Karpas-422 (cell line): ENCODE data around the gene ASB15. TPM values are rescaled to one million over a fixed set of nuclear protein-coding genes. Genes with fewer than 3 reads are reported as not detected.

Source experiments
- DNase-seq: peaks from one replicate; pipeline ENCODE4 v3.0.0-alpha.2; 2015
- H2AFZ ChIP-seq: fragments of 200-600 bp; sonication (generic); 2 replicates; pipeline ENCODE4 v1.6.1; 2014; ENCODE audit warnings: antibody characterized with exemption, low read length, mixed read lengths
- H3K27ac ChIP-seq: fragments of 200-600 bp; sonication (generic); 2 replicates; pipeline ENCODE4 v1.5.1; 2014; ENCODE audit warnings: mild to moderate bottlenecking, low read length, moderate library complexity
- H3K27me3 ChIP-seq: fragments of 200-600 bp; sonication (generic); 2 replicates; pipeline ENCODE4 v1.6.1; 2014; ENCODE audit warnings: low read length, mixed read lengths
- H3K36me3 ChIP-seq: fragments of 200-600 bp; sonication (generic); 2 replicates; pipeline ENCODE4 v1.6.1; 2014; ENCODE audit warnings: low read length, mixed read lengths; ENCODE audit not compliant: insufficient read depth
- H3K4me1 ChIP-seq: fragments of 200-600 bp; sonication (generic); 2 replicates; pipeline ENCODE4 v1.6.1; 2014; ENCODE audit warnings: mild to moderate bottlenecking, low read length, mixed read lengths
- H3K4me2 ChIP-seq: fragments of 200-600 bp; sonication (generic); 2 replicates; pipeline ENCODE4 v1.6.1; 2014; ENCODE audit warnings: low read length, low read depth, mild to moderate bottlenecking; ENCODE audit not compliant: poor library complexity, severe bottlenecking
- H3K4me3 ChIP-seq: fragments of 200-600 bp; sonication (generic); 2 replicates; pipeline ENCODE4 v1.5.1; 2014; ENCODE audit warnings: mild to moderate bottlenecking, antibody characterized with exemption, low read length, mixed read lengths
- H3K79me2 ChIP-seq: fragments of 200-600 bp; sonication (generic); 2 replicates; pipeline ENCODE4 v1.6.1; 2014; ENCODE audit warnings: mild to moderate bottlenecking, low read length, mixed read lengths
- H3K9ac ChIP-seq: fragments of 200-600 bp; sonication (generic); 2 replicates; pipeline ENCODE4 v1.6.0; 2014; ENCODE audit warnings: low read length
- H3K9me2 ChIP-seq: fragments of 200-600 bp; sonication (generic), shearing (Covaris generic); replicated peaks from 2 replicates; pipeline ENCODE4 v1.6.0; 2014; ENCODE audit warnings: mild to moderate bottlenecking, low read length, moderate library complexity; ENCODE audit not compliant: insufficient read depth
- H3K9me3 ChIP-seq: fragments of 300-700, 200-600 bp; sonication (generic); 2 replicates; pipeline ENCODE4 v1.6.1; 2014; ENCODE audit warnings: low read length, mixed read lengths
- H4K20me1 ChIP-seq: fragments of 200-600 bp; sonication (generic); 2 replicates; pipeline ENCODE4 v1.6.1; 2014; ENCODE audit warnings: mild to moderate bottlenecking, antibody characterized with exemption, low read length, low read depth; ENCODE audit not compliant: insufficient read depth
- total RNA-seq: library from RNA; depleted of rRNA; stranded (reverse); fragments of >200 nt; shearing (Covaris generic); gene quantifications from 2 replicates; pipeline ENCODE4 v1.2.3, GENCODE V29; 2014; ENCODE audit warnings: low replicate concordance

Gene ASB15
- total RNA-seq, 1 experiment from 2014 or later, result 0.04 TPM

GRCh38 chr7:123621707-123622106, 20.1 kb downstream of the ASB15 start:
- no peaks in the 10 kb centered on the region for H3K27me3 ChIP-seq
- no peaks in the 10 kb centered on the region for H3K9me2 ChIP-seq
- no peak overlapping the region for H2AFZ ChIP-seq
- H3K27ac ChIP-seq, result no peak overlapping the region
- no peak for DNase-seq
- H3K4me2 ChIP-seq, result no peak overlapping the region
- no peaks in the 10 kb centered on the region for H3K9me3 ChIP-seq
- no peaks in the 10 kb centered on the region for H4K20me1 ChIP-seq
- H3K4me3 ChIP-seq, result no peak overlapping the region
- H3K79me2 ChIP-seq, result no peaks in the 10 kb centered on the region
- no peaks in the 10 kb centered on the region for H3K36me3 ChIP-seq
- no peaks in the 10 kb centered on the region for H3K4me1 ChIP-seq
- H3K9ac ChIP-seq, result no peak overlapping the region

DNA sequence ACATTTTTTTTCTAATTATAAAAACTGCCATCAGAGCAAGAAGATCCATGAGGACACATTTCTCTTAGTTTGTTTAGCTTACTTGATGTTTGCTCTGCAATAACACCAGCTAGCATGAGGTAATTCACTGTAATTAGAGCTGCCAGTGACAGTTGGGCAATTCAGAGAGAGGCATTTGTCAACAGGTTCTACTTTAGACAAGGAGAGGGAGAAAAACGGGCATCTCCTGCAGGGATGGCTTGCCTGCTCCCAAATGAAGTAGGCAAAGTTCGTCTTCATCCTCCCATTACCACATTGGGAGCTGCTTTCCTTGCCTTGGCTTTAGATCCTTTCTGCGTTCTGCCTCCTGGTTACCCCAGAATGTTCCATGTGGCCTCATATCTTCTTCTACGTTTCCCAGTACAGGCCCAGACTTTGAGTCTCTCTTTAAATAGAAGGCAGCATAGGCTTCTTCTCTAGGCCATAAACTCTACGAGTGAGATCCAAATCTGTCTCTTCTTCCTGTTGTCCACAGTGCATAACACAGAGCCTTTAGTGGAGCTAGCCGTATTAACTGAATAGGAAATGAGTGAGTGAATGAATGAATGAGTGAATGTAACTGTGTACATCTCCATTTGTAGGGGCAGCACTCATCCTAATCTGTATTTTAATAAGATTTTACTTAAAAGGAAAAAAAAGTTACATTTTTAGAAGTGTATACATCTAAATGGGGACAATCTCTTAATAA, 21.2 kb downstream of the ASB15 start:
- Histone ChIP-seq H2AFZ (no peak overlapping the region), H3K4me3 (no peak overlapping the region), H3K9me3 (no peaks in the 10 kb centered on the region), H4K20me1 (no peaks in the 10 kb centered on the region), H3K4me2 (no peak overlapping the region), H3K4me1 (no peaks in the 10 kb centered on the region), H3K9ac (no peak overlapping the region), H3K27ac (no peak overlapping the region), H3K79me2 (no peaks in the 10 kb centered on the region), H3K9me2 (no peaks in the 10 kb centered on the region), H3K36me3 (no peaks in the 10 kb centered on the region), H3K27me3 (no peaks in the 10 kb centered on the region)
- no peak for DNase-seq

GRCh38 chr7:123624527-123625183, 23.0 kb downstream of the ASB15 start:
- H2AFZ ChIP-seq, result peak overlapping the region; percentile 39; the same call in 1 of the 2 replicates
- H3K4me2 ChIP-seq, result no peak overlapping the region

GRCh38 chr7:123625254-123625653, 23.6 kb downstream of the ASB15 start:
- Histone ChIP-seq H4K20me1 (no peaks in the 10 kb centered on the region), H3K27me3 (no peaks in the 10 kb centered on the region), H3K79me2 (no peaks in the 10 kb centered on the region), H3K4me3 (no peak overlapping the region), H3K27ac (no peak overlapping the region), H3K4me2 (no peak overlapping the region), H3K9ac (no peak overlapping the region), H3K4me1 (no peaks in the 10 kb centered on the region), H3K9me3 (no peaks in the 10 kb centered on the region), H3K9me2 (no peaks in the 10 kb centered on the region), H3K36me3 (no peaks in the 10 kb centered on the region), H2AFZ (no peak overlapping the region; the same call in 1 of the 2 replicates)
- no peak for DNase-seq

More at GRCh38 chr7:123624527-123625183, 23.0 kb downstream of the ASB15 start:
- Histone ChIP-seq H3K9me3 (no peaks in the 10 kb centered on the region), H3K4me3 (no peak overlapping the region), H3K9ac (no peak overlapping the region), H4K20me1 (no peaks in the 10 kb centered on the region), H3K9me2 (no peaks in the 10 kb centered on the region), H3K36me3 (no peaks in the 10 kb centered on the region), H3K27ac (no peak overlapping the region), H3K4me1 (no peaks in the 10 kb centered on the region), H3K79me2 (no peaks in the 10 kb centered on the region), H3K27me3 (no peaks in the 10 kb centered on the region)
- peak; percentile 87 for DNase-seq

DNA sequence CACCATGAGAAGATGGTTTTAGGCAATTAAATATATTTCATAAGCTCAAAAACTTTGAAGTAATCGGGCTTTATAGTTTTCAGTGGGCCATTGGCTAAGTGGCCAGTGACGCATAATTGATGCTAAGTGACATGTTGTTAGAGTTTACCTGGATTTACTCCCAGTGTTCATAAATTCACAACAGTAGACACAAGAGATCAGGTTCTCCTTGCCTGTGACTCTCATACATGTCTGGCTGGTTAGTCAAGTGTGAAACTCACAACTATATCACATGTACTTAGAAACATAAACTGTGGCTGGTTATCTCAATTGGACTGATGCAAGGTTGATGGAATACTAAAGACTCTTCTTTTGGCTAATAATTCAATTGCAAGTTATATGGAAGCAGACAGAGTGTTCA, 26.2 kb downstream of the ASB15 start:
- H3K4me3 ChIP-seq, result no peak overlapping the region
- H3K9me3 ChIP-seq, result no peaks in the 10 kb centered on the region
- no peaks in the 10 kb centered on the region for H3K4me1 ChIP-seq
- DNase-seq, result no peak
- H3K36me3 ChIP-seq, result no peaks in the 10 kb centered on the region
- no peak overlapping the region for H3K4me2 ChIP-seq
- no peaks in the 10 kb centered on the region for H3K9me2 ChIP-seq
- no peaks in the 10 kb centered on the region for H3K27me3 ChIP-seq
- no peak overlapping the region for H3K27ac ChIP-seq
- H2AFZ ChIP-seq, result no peak overlapping the region
- no peaks in the 10 kb centered on the region for H3K79me2 ChIP-seq
- H3K9ac ChIP-seq, result no peak overlapping the region
- H4K20me1 ChIP-seq, result no peaks in the 10 kb centered on the region

GRCh38 chr7:123628829-123629228, 27.2 kb downstream of the ASB15 start:
- no peaks in the 10 kb centered on the region for H3K27me3 ChIP-seq
- no peak overlapping the region for H3K9ac ChIP-seq
- no peak for DNase-seq
- H3K4me3 ChIP-seq, result no peak overlapping the region
- no peaks in the 10 kb centered on the region for H3K9me3 ChIP-seq
- no peaks in the 10 kb centered on the region for H3K9me2 ChIP-seq
- H3K27ac ChIP-seq, result no peak overlapping the region
- H3K79me2 ChIP-seq, result no peaks in the 10 kb centered on the region
- H4K20me1 ChIP-seq, result no peaks in the 10 kb centered on the region
- no peak overlapping the region for H3K4me2 ChIP-seq
- H3K4me1 ChIP-seq, result no peaks in the 10 kb centered on the region
- no peaks in the 10 kb centered on the region for H3K36me3 ChIP-seq
- no peak overlapping the region for H2AFZ ChIP-seq

- Histone ChIP-seq H4K20me1 (no peaks in the 10 kb centered on the region), H3K4me2 (no peak overlapping the region), H2AFZ (no peak overlapping the region), H3K79me2 (no peaks in the 10 kb centered on the region), H3K9me3 (no peaks in the 10 kb centered on the region), H3K36me3 (no peaks in the 10 kb centered on the region), H3K27ac (no peak overlapping the region), H3K4me1 (no peaks in the 10 kb centered on the region), H3K9ac (no peak overlapping the region), H3K27me3 (no peaks in the 10 kb centered on the region), H3K9me2 (no peaks in the 10 kb centered on the region), H3K4me3 (no peak overlapping the region)
- no peak for DNase-seq
Observed at GRCh38 chr7:123629281-123629680, 27.7 kb downstream of the ASB15 start.

DNA sequence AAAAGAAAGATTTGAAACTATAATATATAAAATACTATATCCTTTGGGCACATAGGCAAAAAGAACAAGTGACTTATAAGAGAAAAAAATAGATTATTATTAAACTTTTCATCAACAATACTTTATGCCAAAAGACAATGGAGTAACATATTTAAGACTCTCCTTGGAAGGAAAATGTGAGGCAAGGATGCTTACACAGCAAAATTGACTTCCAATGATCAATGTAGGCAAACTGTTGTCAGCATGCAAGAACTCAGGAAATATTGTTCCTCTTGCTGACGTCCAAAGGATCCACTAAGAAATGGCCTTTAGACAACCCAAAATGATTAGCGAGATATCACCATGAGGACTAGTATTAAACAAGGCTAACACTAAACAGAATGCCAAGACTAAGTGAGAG, 31.2 kb downstream of the ASB15 start:
- no peaks in the 10 kb centered on the region for H3K9me2 ChIP-seq
- H3K36me3 ChIP-seq, result no peaks in the 10 kb centered on the region
- H3K27me3 ChIP-seq, result no peaks in the 10 kb centered on the region
- H3K9me3 ChIP-seq, result no peaks in the 10 kb centered on the region
- H4K20me1 ChIP-seq, result no peaks in the 10 kb centered on the region
- H3K27ac ChIP-seq, result no peak overlapping the region
- no peaks in the 10 kb centered on the region for H3K4me1 ChIP-seq
- H3K79me2 ChIP-seq, result no peaks in the 10 kb centered on the region
- no peak overlapping the region for H3K4me2 ChIP-seq
- H3K4me3 ChIP-seq, result no peak overlapping the region
- no peak overlapping the region for H3K9ac ChIP-seq
- H2AFZ ChIP-seq, result no peak overlapping the region
- DNase-seq, result no peak
